ENCODE data around the gene FRAS1.

- TF ChIP-seq CTCF (IDR thresholded peaks at IDR 0.05) = no peak
- no peak for TF ChIP-seq RARB (CRISPR knock-in tag; IDR thresholded peaks at IDR 0.05)
- TF ChIP-seq RCOR1 (IDR thresholded peaks at IDR 0.05; ENCODE audit: low read depth, low read length) = no peak
These were observed 304.5 kb downstream of the FRAS1 start for GRCh38 chr4:78361621-78362120.
